GM21825 (cell line): ENCODE measurements around the gene C12orf56.

ENCODE experiments used
- ATAC-seq: cut with Tn5 transposase; IDR thresholded peaks from one replicate; pipeline ENCODE4 v1.9.1; 2021; ENCODE audit warnings: mild to moderate bottlenecking, moderate library complexity; ENCODE audit not compliant: unreplicated experiment

C12orf56 gene, protein sequence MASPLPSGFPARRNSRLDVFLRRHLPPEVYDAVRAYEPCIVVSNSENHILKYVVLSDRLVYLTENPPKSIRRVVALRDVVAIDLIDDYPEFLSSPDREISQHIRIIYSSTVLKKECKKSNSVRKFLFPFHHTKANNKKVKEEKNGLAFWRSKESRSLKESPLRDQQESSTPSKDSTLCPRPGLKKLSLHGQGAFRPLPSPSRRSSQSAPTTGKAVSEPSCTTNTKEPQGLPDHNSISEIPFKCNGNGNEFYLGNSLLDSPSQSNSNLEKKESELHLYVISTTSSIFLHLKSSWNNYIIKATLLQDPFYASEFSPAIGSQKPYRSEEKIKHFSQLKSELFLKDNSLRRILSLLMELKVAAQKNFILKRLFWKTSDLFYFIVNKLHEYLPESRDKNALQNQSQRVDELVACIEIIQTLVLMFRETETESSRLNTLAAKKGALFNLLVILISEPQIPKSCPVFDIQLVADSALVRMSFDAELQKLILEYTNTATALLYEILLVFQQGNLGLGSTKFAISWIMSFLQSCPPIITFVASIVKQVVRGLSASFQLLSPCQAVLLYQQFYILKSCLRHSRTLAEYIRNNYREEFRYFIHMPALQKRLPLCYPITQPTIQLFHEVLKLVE

DNA sequence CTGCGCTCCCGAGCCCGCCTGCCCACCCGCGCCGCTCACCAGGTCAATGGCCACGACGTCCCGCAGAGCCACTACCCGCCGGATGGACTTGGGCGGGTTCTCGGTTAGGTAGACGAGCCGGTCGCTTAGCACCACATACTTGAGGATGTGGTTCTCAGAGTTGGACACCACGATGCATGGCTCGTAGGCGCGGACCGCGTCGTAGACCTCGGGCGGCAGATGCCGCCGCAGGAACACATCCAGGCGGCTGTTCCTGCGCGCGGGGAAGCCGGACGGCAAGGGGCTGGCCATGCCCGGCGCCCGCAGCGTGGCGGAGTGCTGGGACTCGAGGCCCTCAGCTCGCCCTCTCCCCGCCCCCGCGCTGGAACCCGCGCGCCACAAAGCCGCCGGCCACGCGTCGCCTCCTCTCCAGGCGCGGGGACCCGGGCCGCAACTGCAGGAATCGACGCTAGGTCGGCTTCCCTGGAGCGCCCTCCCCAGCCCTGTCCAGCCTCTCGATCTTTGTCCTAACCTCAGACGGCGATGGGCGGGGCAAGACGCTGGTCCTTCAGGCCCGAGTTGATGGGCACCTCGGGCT, at the start of gene C12orf56:
C12orf56 (minus strand) TSS at position 484 of the 577 bp plus-strand sequence; CDS start at position 291, 193 bp downstream.
- ATAC-seq: no peak

DNA sequence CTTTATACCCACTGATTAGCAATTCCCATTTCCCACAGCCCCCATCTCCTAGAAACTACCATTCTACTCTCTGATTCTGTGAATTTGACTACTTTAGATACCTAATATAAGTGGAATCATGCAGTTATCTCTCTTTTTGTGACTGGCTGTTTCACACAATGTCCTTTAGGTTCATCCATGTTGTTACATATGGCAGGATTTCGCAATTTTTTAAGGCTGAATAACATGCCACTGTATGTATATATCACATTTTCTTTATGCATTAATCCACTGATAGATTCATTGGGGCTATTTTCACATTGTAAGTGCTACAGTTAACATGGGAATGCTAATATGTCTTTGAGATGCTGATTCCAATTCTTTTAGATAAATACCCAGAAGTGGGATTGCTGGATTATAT, 49.5 kb upstream of the C12orf56 start:
- ATAC-seq: no peak

DNA sequence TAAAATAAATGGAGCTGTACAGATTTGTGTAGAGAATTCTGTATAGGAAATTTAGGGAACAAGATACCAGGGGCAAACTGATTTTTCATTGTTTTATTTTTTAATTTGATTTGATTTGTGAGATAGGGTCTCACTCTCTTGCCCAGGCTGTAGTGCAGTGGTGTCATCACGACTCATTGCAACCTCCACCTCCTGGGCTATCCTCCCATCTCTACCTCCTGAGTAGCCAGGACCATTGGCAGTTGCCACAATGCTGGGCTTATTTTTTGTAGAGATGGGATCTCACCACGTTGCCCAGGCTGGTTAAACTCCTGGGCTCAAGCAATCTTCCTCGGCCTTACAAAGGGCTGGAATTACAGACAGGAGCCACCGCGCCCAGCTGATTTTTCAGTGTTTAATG, 43.4 kb upstream of the C12orf56 start:
- no peak for ATAC-seq

DNA sequence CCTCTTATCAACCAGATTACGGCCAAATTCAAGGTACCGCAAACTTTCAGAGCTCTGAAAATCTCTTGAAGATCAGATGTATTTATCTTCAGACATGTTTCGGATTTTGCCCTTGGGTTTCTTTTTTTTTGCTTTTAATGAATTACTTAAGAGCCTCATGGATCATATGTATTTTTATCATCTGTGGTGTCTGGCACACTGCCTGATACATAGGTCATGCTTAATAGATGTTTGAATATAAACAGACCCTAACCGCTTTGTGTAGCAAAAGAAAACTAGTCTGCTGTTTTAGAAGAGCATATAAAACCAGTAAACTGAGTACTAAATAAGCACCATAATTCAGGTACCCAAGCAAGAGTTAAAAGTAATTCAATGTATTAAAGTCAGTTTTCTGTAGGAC, 41.2 kb upstream of the C12orf56 start:
- no peak for ATAC-seq

DNA sequence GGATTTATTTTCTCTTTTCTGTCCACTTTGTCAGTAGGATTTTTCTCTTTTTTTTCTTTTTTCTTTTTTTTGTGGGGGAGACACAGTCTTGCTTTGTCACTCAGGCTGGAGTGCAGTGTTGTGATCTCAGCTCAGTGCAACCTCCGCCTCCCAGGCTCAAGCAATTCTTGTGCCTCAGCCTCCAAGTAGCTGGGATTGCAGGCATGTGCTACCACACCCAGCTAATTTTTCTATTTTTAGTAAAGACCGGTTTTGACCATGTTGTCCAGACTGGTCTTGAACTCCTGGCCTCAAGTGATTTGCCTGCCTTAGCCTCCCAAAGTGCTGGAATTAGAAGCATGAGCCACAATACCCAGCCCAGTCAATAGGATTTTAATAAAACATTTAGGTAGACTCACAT, 40.3 kb upstream of the C12orf56 start:
- ATAC-seq: no peak

DNA sequence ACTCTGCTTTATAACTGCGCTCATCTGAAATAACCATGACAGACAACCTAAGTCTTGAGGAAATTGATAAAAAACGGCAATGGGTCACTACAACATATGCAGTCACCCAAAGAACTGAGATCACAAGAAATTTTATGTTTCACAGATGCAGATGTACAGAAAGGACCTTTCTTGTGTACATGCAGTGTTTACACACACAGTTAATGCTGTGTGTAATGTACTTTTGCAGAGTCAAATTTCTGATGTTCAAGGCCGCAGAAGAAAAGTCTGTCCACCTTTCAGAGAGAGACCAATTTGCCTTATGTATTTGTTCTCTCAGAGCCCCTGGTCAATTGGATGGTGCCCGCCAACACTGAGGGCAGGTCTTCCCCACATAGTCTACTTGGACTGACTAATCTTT, 38.4 kb upstream of the C12orf56 start:
- no peak for ATAC-seq

DNA sequence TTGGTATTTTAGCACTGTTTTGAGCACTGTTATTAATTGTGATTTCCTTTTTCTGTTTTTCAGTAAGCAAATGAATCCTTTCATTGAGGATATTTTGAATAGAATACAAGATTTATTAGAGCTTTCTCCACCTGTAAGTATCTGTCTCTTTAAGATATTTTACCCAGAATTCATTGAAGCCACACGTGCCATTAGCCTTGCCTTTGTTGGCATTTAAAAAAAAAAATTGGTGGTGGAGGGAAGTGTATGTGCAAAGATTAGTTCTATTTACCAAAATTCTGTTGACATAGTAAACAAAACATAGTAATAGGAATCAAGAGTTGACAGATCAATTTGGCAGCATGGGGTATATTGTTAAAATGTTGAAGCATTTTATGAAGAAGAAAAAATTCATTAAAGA, 37.4 kb upstream of the C12orf56 start:
- ATAC-seq: no peak

DNA sequence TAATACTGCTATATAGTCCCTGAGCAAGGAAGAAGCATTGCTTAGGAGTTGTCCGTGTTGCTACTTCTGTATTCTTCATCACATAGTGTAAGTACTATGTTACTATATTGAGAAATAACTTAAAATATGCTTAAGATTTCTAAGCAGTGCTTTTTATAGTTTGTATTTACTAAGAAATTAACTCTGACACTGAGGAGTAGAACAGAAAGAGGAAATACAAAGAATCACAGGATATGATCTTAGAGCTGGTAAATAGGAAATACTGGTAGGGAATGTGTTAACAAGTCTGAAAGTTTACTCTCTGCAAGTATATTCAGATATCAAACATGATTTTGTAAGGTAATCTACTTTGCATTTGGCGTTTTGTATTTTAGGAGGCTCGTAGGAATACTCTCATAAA, 29.1 kb upstream of the C12orf56 start:
- ATAC-seq: no peak

DNA sequence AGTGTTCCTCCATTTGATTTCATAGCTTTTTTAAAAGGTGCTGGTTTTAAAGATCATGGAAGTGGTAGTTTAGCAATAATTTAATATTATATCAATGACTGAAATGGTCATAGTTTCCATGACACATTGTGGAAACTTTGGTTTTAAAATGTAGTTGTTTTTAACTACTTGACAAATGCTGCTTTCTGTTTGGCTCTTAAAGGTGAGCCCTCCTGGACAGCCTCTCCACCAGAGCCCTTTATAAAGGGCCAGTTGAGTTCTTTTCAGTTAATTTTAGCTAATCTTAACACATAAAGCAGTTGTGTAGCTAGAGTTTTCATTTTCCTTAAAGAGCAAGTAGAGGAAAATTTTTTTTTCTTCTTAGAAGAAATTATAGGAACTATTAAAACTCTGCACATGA, 27.7 kb upstream of the C12orf56 start:
- ATAC-seq: no peak

DNA sequence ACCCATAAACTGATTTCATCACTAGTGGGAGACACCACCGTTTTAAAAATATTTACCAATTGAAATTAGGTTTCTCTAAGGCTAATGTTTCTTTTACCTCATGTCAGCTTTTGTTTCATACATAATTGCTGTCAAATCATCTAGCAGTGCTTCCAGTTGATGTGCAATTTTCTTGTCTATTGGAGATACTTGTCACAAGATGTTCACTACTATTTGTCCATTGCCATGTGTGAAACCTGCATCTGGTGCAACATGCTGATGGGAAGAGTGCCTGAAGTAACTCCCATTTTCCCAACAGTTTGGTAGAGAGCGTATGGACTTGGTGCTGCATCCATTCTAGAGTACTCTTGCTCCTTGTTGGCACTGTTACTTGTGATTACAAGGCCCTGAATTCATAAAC, 23.3 kb upstream of the C12orf56 start:
- ATAC-seq: no peak

DNA sequence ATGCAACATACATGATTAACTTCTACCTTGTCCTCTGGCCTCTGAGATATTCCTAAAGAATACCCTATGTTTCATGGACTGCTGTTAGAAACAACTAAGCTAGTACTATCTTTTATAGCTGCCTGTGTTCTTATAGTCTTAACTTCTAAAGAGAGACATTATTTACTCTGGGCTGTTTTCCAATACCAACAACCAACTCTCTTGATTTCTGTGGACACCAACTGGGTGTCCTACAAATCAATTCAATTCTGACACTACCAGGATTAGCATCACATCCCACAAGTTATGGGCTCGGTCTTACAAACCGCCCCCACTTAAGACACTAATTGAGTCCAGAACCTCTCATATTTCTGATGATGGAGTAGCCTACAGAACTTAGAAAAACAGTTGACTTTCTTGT, 21.9 kb upstream of the C12orf56 start:
- ATAC-seq: no peak

DNA sequence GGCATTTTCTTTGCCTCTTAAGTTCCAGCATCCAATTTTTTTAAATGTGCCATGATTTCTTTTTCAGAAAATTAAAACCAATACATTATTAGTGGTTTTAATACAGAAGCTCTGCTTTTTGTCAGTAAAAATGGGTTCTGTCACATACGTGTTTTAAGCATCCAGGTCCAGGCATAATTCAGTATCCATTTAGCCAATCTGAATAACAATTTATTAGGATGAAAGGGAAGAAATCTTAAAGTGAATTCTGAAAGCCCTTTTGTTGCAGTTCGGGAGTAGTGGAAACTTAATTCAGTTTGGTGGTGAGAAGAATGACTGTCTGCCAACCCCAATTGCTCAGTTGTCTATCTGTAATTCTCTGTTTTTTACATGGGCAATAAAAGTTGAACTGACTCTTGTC, 20.9 kb upstream of the C12orf56 start:
- no peak for ATAC-seq

DNA sequence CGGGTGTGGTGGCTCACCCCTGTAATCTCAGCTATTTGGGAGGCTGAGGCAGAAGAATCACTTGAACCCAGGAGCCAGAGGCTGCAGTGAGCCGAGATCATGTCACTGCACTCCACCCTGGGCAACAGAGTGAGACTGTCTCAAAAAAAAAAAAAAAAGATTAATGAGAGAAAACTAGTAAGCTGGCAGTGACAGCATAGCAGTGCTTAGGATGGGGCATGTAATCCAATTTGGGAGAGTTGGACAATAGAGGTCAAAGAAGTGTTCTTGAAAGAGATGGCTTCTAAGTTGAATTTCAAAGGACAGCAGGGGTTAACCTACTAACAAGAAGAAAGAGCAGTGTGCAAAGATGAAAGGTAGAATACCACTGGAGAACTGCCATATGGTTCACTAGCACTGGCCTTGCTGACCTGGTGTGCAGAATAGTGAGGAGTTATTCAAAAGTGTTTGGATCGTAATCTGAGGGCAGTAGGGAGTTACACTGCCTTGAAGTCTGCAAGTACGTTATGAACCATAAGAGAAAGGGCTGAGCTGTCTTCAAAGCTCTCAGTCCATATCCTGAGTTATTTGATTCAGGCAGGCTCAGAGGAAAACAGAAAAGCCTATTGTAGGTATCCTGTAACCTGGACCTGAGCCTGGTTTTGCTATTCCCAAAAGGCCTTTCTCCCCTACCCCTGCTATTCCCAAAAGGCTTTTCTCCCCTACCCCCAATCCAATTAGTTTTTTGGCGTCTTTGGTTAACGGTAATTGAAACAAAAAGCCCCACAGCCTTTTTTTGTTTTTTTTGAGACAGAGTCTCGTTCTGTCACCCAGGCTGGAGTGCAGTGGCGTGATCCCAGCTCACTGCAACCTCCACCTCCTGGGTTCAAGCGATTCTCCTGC, 17.0 kb upstream of the C12orf56 start:
- no peak for ATAC-seq

DNA sequence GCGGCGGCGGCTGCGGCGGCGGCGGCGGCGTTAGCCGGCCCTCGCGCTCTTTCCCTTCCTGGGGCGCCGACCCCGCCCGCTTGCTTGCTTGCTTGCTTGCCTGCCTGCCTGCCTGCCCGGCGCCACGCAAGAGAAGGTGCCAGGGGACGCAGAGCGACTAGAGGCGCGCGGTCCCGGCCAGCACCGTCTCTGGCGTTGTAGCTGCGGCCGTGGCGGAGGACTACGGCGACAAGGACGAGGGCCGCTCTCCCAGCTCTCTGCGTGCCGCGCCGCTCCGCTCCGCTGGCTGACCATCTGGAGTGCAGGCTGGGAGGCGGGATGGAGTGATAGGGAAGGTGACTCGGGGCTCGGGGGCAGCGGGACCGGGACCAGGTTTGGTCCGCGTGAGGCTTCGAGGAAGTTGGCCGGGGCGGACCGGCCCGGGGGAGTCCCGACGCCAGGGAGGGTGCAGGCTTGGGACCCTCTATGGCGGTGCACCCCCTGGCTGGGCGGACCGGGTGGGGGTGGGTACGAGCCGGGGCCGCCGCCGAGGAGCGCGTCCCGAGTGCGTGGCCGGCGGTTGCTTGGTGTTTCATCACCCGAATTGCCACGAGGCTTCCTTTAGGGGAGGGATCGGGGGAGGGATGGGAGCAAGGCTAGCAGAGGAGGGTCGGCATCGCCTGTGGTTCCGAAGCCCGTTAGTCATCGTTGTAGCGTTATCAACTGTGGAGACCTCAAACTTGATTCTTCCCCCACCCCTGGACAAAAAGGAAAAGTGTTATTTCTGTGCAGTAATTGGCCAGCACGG, 14.1 kb upstream of the C12orf56 start:
- peak; percentile 26 for ATAC-seq

DNA sequence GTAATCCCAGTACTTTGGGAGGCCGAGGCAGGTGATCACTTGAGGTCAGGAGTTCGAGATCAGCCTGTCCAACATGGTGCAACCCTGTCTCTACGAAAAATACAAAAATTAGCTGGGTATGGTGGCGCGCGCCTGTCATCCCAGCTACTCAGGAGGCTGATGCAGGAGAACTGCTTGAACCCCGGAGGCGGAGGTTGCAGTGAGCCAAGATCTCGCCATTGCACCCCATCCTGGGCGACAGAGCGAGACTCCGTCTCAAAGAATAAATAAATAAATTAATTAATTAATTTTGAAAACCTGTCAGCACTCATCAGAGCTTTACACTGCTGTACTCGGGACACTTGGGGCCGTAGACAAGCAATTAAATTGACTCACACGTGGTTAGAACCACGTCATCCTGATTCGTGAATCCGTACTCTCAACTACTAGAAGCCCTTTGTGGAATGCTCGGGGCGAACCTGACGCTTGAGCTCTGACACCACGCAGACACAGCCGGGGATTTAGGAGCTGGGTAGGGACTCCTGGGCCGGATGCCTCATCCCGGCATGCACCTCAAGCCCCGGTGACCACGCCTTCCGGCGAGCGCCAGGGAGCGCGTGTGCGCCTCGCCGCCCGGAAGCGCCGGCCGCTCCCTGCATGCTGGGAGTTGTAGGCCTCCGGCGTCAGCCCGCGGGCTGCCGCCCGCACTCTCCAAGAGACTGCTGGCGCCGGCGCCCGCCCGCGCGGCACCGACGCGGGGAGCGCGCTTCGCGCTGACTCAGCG, 13.3 kb upstream of the C12orf56 start, which contains the start of gene XPOT:
XPOT (plus strand) TSS at position 686 of the 763 bp plus-strand sequence. CDS start 5,644 bp downstream, outside the sequence.
- ATAC-seq: peak; percentile 95

DNA sequence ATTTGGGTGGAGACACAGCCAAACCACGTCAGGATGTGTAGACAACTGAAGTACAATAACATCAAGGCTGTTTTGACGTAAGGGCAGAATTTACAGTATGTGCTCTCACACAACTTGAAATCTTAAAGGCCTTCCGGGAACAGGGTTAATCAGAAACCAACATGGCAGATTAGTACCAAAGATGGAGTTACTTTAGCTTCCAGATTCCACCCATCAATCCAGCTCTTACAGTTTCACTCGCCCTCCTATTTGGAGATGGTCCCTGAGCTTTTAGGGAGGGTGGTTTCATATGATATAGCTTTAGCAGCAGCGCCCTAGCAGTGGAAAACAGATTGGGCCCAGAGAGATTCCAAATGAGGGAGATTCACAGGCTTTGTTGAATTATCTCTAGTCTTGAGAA, 11.6 kb upstream of the C12orf56 start:
- no peak for ATAC-seq

DNA sequence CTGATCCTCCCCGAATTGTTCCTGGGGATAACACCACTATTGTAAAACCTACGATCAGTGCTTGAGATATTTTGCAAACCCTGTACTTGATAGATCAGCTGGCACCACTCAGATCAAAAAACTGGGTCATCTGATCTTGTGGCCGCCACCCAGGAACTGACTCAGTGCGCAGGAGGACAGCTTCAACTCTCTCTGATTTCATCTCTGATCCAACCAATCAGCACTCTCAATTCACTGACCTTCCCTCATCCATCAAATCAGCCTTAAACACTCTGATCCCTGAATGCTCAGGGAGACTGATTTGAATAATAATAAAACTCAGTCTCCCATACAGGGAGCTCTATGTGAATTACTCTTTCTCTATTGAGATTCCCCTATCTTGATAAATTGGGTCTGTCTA, 9.5 kb upstream of the C12orf56 start:
- no peak for ATAC-seq

DNA sequence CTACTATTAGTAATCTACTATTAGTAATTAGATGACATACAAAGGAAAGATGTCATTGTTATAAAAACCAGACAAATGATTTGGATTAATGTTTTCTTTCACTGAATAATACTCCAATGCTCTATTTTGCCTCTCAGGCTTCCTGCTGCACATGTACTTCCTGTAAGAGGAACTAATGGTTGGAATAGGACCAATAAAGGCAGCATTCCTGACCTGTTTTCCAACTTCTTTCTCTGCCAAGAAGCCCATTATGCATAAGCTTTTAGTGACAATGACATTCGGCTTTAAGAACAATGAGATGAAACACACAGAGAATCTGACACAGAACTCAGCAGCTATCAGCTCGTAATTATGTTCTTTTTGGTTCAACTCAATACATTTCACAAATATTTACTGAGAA, 5.2 kb upstream of the C12orf56 start:
- ATAC-seq: no peak

DNA sequence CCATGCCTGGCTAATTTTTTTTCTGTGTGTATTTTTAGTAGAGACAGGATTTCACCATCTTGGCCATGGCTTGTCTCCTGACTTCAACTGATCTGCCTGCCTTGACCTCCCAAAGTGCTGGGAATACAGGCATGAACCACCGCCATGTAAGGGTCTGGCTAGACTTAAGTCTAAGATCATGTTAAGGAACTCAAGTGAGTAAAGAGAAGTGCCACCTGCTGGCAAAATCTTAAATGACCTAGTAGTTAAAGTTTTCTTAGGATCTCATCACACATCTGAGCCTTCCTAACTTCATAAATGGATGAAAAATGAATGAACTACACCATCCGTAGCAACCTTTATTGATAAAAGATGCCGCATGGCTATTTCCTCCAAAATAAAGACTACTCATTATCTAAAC, 1.7 kb upstream of the C12orf56 start:
- ATAC-seq: no peak

DNA sequence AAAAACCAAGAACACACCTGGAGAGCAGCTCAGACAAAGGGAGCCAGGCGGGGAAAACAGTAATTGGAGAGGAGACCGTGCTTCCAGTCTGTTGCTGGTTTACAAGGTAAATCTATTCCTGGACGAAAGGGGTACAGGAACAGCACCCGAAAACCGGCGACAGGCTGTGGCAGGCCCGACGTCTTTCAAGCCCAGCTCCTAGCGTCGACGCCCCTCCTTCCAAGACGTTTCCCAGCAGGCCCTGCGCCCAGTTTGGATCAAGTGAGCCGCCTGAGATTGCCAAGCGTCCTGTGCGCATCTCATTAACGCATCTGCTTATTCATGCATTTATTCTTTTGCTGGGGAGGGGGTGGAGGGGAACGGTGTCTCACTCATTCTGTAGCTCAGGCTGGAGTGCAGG, 1.4 kb downstream of the C12orf56 start:
- ATAC-seq: no peak
